OCI-LY3 (cell line): ENCODE data around the gene DOC2A.

Experiments
- H2AFZ ChIP-seq: fragments of 200-600, 300-600 bp; shearing (Covaris generic); 2 replicates; pipeline ENCODE4 v1.6.0; 2014; ENCODE audit warnings: antibody characterized with exemption, low read depth, low read length
- H3K27ac ChIP-seq: fragments of 200-600, 300-600 bp; sonication (generic); 2 replicates; pipeline ENCODE4 v1.5.1; 2014; ENCODE audit warnings: mild to moderate bottlenecking, low read length, moderate library complexity, mixed read lengths
- H3K27me3 ChIP-seq: fragments of 200-600, 300-600 bp; sonication (generic); 2 replicates; pipeline ENCODE4 v1.6.1; 2014; ENCODE audit warnings: low read depth, low read length, mixed read lengths
- H3K36me3 ChIP-seq: fragments of 200-600, 300-600 bp; sonication (generic); replicated peaks from 2 replicates; pipeline ENCODE3; 2014; ENCODE audit warnings: low read depth, low read length, mixed read lengths
- H3K4me1 ChIP-seq: fragments of 300-600, 200-600 bp; sonication (generic); 2 replicates; pipeline ENCODE4 v1.6.1; 2014; ENCODE audit warnings: low read length, mixed read lengths
- H3K4me2 ChIP-seq: fragments of 200-600, 300-600 bp; sonication (generic); 2 replicates; pipeline ENCODE4 v1.6.1; 2014; ENCODE audit warnings: low read length, mixed read lengths
- H3K4me3 ChIP-seq: fragments of 300-600, 200-600 bp; sonication (generic); 2 replicates; pipeline ENCODE4 v1.5.1; 2014; ENCODE audit warnings: antibody characterized with exemption, mild to moderate bottlenecking, low read length, moderate library complexity
- H3K79me2 ChIP-seq: fragments of 300-600, 200-600 bp; shearing (Covaris generic); 2 replicates; pipeline ENCODE4 v1.6.1; 2014; ENCODE audit warnings: mild to moderate bottlenecking, low read length, mixed read lengths
- H3K9ac ChIP-seq: fragments of 300-600, 200-600 bp; shearing (Covaris generic); 2 replicates; pipeline ENCODE4 v1.6.0; 2014; ENCODE audit warnings: mild to moderate bottlenecking, low read length, moderate library complexity
- H3K9me3 ChIP-seq: fragments of 200-600, 300-600 bp; shearing (Covaris generic); 2 replicates; pipeline ENCODE4 v1.6.1; 2014; ENCODE audit warnings: low read length, mixed read lengths; ENCODE audit not compliant: insufficient read depth
- H4K20me1 ChIP-seq: fragments of 200-600, 300-600 bp; sonication (generic); 2 replicates; pipeline ENCODE4 v1.6.1; 2016; ENCODE audit warnings: low read length, mixed read lengths; ENCODE audit not compliant: insufficient read depth
- CTCF ChIP-seq: fragments of 200-600, 300-600 bp; sonication (generic); IDR thresholded peaks from 2 replicates; pipeline ENCODE4 v1.5.1; 2014; ENCODE audit warnings: antibody characterized with exemption, low read length, low read depth
- EZH2phosphoT487 ChIP-seq: fragments of 200-600 bp; shearing (Covaris generic); IDR thresholded peaks from 2 replicates; pipeline ENCODE4 v1.6.1; 2018; ENCODE audit warnings: antibody characterized with exemption, mixed run types, low read depth

DOC2A gene

GRCh38 chr16:30000735-30001631, 9.8 kb downstream of the DOC2A start:
- Histone ChIP-seq H3K79me2 (peaks cover 10% of the 10 kb centered on the region), H3K4me2 (no peak overlapping the region), H3K4me1 (peaks cover 9% of the 10 kb centered on the region), H3K27ac (no peak overlapping the region), H3K4me3 (no peak overlapping the region), H2AFZ (no peak overlapping the region), H3K27me3 (no peaks in the 10 kb centered on the region), H3K36me3 (peaks cover 6% of the 10 kb centered on the region), H3K9ac (no peak overlapping the region), H4K20me1 (no peaks in the 10 kb centered on the region), H3K9me3 (no peaks in the 10 kb centered on the region)
- no peak; the same call in 1 of the 2 replicates for TF ChIP-seq CTCF
- no peak for TF ChIP-seq EZH2phosphoT487

GRCh38 chr16:29999605-30000004, 11.2 kb downstream of the DOC2A start:
- Histone ChIP-seq H3K9ac (no peak overlapping the region), H4K20me1 (no peaks in the 10 kb centered on the region), H3K79me2 (peaks cover 14% of the 10 kb centered on the region), H3K9me3 (no peaks in the 10 kb centered on the region), H3K4me2 (no peak overlapping the region), H3K4me1 (peaks cover 9% of the 10 kb centered on the region), H3K36me3 (peaks cover 6% of the 10 kb centered on the region), H3K4me3 (no peak overlapping the region), H2AFZ (no peak overlapping the region), H3K27ac (no peak overlapping the region), H3K27me3 (no peaks in the 10 kb centered on the region)
- TF ChIP-seq EZH2phosphoT487 (no peak), CTCF (no peak)

- peak overlapping the region; percentile 83 for H2AFZ ChIP-seq
- H3K4me1 ChIP-seq = peaks cover 13% of the 10 kb centered on the region
- TF ChIP-seq CTCF (no peak), EZH2phosphoT487 (no peak)
Measured at GRCh38 chr16:29996766-29997250, 14.0 kb downstream of the DOC2A start.

GRCh38 chr16:29995911-29996765, 14.7 kb downstream of the DOC2A start, which contains the start of gene INO80E:
Gene INO80E, plus strand, starts transcription at chr16:29996241. Its CDS starts 70 bp downstream, at chr16:29996311.
- Histone ChIP-seq H3K79me2 (peaks cover 16% of the 10 kb centered on the region), H3K27me3 (no peaks in the 10 kb centered on the region), H3K4me1 (peaks cover 13% of the 10 kb centered on the region)

More at GRCh38 chr16:29996766-29997250, 14.0 kb downstream of the DOC2A start:
- Histone ChIP-seq H4K20me1 (no peaks in the 10 kb centered on the region), H3K9me3 (no peaks in the 10 kb centered on the region), H3K36me3 (peaks cover 16% of the 10 kb centered on the region), H3K27ac (peak overlapping the region; percentile 47), H3K9ac (peak overlapping the region; percentile 99), H3K79me2 (peaks cover 16% of the 10 kb centered on the region), H3K27me3 (no peaks in the 10 kb centered on the region), H3K4me2 (peak overlapping the region; percentile 96), H3K4me3 (peak overlapping the region; percentile 94)

More at GRCh38 chr16:29995911-29996765, 14.7 kb downstream of the DOC2A start, which contains the start of gene INO80E:
- peak within 1 kb of the TSS; percentile 96 for H3K4me2 ChIP-seq
- no peaks in the 10 kb centered on the region for H3K9me3 ChIP-seq
- H4K20me1 ChIP-seq = no peaks in the 10 kb centered on the region
- TF ChIP-seq CTCF (no peak), EZH2phosphoT487 (no peak)
- H3K27ac ChIP-seq = peak within 1 kb of the TSS; percentile 85
- peak within 1 kb of the TSS; percentile 91 for H2AFZ ChIP-seq
- H3K4me3 ChIP-seq = peak within 1 kb of the TSS; percentile 94
- H3K36me3 ChIP-seq = peaks cover 20% of the 10 kb centered on the region
- peak within 1 kb of the TSS; percentile 99 for H3K9ac ChIP-seq
